GM18505 (cell line): Measurements from ENCODE around the gene NENF.
A peak's percentile ranks its signal among the peaks of the same experiment; 100 is the strongest.
"Not testable (repeated sequence)": the region's sequence is repeated elsewhere in the genome, so short reads cannot be mapped to it uniquely, and the experiment has no call there.

ENCODE experiments used
- ATAC-seq: cut with Tn5 transposase; IDR thresholded peaks from one replicate; pipeline ENCODE4 v1.9.1; 2021; ENCODE audit not compliant: unreplicated experiment
- POLR2A ChIP-seq: IDR thresholded peaks from 4 replicates; pipeline ENCODE4 v1.6.1; 2011; ENCODE audit warnings: borderline replicate concordance; ENCODE audit not compliant: insufficient read depth, insufficient read length; ENCODE audit errors: extremely low read depth

The NENF gene

DNA sequence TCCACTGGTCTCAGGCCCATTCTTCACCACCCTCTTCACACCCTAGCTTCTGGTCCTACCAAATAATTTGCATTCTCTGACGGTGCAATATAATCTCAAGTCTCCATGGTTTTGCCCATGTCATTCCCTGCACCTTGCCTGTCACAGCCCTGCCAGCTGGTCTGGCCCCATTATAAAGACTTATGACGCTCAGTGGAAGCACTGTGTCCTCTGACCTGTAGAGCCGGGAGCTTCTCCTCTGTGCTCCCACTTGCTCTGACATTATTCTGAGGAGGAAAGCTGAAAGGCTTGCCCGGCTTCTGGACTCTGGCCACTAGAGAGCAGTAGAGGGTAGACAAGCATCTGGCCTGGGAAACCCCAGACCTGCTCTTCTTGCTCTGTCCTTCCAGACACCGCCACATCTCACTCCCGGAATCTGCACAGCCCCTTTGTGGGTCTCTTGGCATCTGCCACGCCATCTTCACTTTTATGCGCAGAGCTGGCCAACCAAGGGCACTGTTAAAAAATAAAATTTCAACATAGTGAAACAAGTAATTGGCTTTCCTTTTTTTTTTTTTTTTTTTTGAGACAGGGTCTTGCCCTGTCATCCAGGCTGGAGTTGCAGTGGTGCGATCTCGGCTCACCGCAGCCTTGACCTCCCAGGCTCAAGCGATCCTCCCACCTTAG, 44.4 kb downstream of the NENF start:
- peak; percentile 95 for ATAC-seq

GRCh38 chr1:212477680-212478466, 45.2 kb downstream of the NENF start:
- TF ChIP-seq POLR2A: no peak
- ATAC-seq: no peak

More for the DNA sequence above, 44.4 kb downstream of the NENF start:
- no peak for TF ChIP-seq POLR2A

DNA sequence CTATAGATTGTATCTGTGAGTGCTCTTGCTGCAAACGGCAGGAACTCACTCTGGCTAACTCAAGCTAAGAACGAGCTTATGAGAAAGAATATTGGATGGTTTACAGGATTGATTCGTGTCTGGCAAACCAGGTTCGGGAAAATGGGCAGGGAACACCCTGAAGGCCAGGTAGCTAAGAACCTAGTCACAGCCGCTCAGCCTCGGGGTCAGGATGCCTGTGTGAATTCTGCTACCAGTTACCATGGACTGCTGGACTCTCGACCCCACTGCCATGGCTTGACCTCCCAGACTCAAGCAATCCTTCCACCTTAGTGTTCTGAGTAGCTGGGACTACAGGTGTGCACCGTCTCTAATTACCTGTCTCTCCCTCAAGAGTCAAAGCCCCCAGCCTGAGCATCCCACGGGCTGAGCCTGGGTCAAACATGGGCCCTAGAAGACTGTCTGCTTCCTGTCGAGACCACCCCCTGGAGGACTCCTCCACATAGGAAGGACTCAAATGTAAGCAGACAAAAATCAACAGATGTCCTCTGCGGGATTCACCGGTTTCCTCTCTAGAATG, 45.8 kb downstream of the NENF start:
- no peak for ATAC-seq
- TF ChIP-seq POLR2A: no peak

- no peak for ATAC-seq
- no peak for TF ChIP-seq POLR2A
These were observed 46.5 kb downstream of the NENF start for GRCh38 chr1:212479188-212479587.

DNA sequence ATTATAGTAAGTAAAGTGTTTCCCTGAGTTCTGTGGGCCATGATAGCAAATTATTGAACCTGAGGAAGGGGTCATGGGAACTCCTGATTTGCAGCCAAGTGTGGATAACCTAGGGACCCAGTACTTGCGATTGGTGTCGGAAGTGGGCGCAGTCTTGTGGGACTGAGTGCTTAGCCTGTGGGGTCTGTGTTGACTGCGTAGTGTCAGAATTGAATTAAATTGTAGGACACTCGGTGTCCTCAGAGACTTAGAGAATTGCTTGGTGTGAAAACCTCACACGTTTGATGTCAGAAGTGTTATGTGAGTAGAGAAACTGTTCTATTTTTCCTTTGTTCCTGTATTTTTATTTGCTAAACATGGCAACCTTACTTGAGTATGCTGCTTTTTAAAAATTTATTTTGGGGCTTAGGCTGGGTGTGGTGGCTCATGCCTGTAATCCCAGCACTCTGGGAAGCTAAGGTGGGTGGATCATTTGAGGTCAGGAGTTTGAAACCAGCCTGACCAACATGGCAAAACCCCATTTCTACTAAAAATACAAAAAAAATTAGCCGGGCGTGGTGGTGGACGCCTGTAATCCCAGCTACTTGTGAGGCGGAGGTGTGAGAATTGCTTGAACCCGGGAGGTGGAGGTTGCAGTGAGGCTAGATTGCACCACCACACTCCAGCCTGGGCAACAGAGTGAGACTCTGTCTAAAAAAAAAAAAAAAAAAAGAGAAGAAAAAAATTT, 48.2 kb downstream of the NENF start:
- not testable (repeated sequence) for ATAC-seq

DNA sequence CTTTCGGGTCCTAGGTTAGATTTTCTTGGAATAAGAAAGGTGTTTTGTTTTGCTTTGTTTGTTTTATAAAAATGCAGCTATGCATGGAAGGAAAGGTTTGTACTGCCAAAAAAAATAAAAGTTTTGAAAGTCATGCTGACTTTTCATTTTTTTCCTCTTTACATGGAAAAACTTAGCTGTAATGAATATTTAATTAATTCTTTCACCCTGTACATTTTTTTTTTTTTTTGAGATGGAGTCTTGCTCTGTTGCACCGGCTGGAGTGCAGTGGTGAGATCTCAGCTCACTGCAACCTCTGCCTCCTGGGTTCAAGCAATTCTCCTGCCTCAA, 48.7 kb downstream of the NENF start:
- TF ChIP-seq POLR2A: no peak
- ATAC-seq: no peak

- no peak for TF ChIP-seq POLR2A
- ATAC-seq: no peak
These were observed 49.4 kb downstream of the NENF start for GRCh38 chr1:212482006-212482636.

GRCh38 chr1:212482637-212483441, 50.1 kb downstream of the NENF start:
- ATAC-seq: no peak
- no peak for TF ChIP-seq POLR2A

DNA sequence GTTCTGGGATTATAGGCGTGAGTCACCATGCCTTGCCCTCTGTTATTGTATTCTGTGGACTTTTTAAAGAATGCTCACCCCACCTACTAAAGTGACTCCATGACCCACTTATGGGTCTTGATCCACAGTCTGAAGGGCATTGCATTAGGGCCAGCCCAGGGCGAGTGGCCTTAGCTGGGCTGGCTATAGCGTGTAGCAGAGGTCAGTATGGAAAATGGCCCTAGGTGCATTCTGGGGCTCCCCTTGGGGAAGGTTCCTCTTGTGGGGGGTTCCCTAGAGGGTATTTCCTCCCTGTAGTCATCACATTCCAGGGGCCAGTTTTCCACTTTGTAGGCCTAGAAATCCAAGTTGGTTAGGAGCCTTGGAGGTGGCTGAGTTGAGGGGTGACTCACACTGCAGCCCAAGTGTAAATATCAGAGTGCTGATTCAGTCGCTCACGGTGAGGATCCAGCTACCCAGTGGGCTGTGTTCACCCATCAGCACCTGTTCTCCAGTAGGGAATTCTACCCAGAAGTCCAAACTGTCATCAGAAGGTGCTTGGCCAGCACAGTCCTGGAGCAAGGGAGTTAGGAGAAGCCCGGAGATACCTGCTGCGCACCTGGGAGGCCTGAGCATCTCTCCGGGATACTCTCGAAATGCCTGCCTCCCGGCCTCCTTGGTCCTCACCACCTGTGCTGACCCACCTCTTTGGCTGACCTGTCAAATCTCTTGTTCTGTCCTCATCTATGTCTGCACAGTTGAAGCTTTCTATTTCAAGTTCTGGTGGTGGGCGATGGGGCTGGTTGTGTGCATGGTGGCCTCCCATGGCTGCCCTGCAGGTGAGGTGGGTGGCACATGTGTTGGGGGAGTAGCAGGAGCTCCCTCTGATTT, 52.2 kb downstream of the NENF start:
- ATAC-seq: no peak
- TF ChIP-seq POLR2A: no peak

GRCh38 chr1:212485571-212485912, 52.8 kb downstream of the NENF start:
- no peak for ATAC-seq
- no peak for TF ChIP-seq POLR2A

GRCh38 chr1:212485913-212486618, 53.3 kb downstream of the NENF start:
- no peak for ATAC-seq
- no peak for TF ChIP-seq POLR2A
